H9 (cell line): ENCODE data around the gene PCGF3. TPM values are rescaled to one million over a fixed set of nuclear protein-coding genes. Genes with fewer than 3 reads are reported as not detected.

Experiments used
- DNase-seq: peaks from one replicate; pipeline ENCODE4 v3.0.0-alpha.2; 2017
- H2AFZ ChIP-seq: one replicate; pipeline ENCODE4 v1.6.1; 2013; ENCODE audit warnings: mild to moderate bottlenecking, low read length, control low read depth, moderate library complexity
- H2AK5ac ChIP-seq: 2 replicates; pipeline ENCODE4 v1.6.1; 2013; ENCODE audit warnings: low read length, control low read depth, mixed read lengths; ENCODE audit not compliant: insufficient read length
- H2BK120ac ChIP-seq: one replicate; pipeline ENCODE4 v1.6.1; 2013; ENCODE audit warnings: low read depth, mild to moderate bottlenecking, low read length, control low read depth, inconsistent platforms; ENCODE audit not compliant: poor library complexity, severe bottlenecking
- H2BK12ac ChIP-seq: 2 replicates; pipeline ENCODE4 v1.6.1; 2013; ENCODE audit warnings: low read length, control low read depth, mixed read lengths, low read depth; ENCODE audit not compliant: insufficient read length
- H2BK15ac ChIP-seq: 2 replicates; pipeline ENCODE4 v1.6.1; 2013; ENCODE audit warnings: low read depth, low read length, control low read depth
- H2BK20ac ChIP-seq: one replicate; pipeline ENCODE4 v1.6.1; 2013; ENCODE audit warnings: low read depth, mild to moderate bottlenecking, low read length, control low read depth, inconsistent platforms; ENCODE audit not compliant: poor library complexity, severe bottlenecking
- H2BK5ac ChIP-seq: 2 replicates; pipeline ENCODE4 v1.6.1; 2013; ENCODE audit warnings: low read length, control low read depth, mixed read lengths; ENCODE audit not compliant: insufficient read length
- H3K14ac ChIP-seq: 2 replicates; pipeline ENCODE4 v1.6.1; 2013; ENCODE audit warnings: low read length, control low read depth; ENCODE audit not compliant: insufficient read depth
- H3K18ac ChIP-seq: 2 replicates; pipeline ENCODE4 v1.6.1; 2013; ENCODE audit warnings: low read depth, mild to moderate bottlenecking, mixed read lengths, low read length, control low read depth; ENCODE audit not compliant: insufficient read length
- H3K23ac ChIP-seq: 2 replicates; pipeline ENCODE4 v1.6.1; 2013; ENCODE audit warnings: low read length, control low read depth, mixed read lengths, low read depth; ENCODE audit not compliant: insufficient read length
- H3K23me2 ChIP-seq: 2 replicates; pipeline ENCODE4 v1.6.1; 2013; ENCODE audit warnings: low read depth, mild to moderate bottlenecking, mixed read lengths, low read length, control low read depth; ENCODE audit not compliant: insufficient read length, poor library complexity, severe bottlenecking
- H3K27ac ChIP-seq: 2 replicates; pipeline ENCODE4 v1.5.1; 2013; ENCODE audit warnings: low read length, control low read depth, mixed read lengths, low read depth; ENCODE audit not compliant: insufficient read length
- H3K27me3 ChIP-seq: 2 replicates; pipeline ENCODE4 v1.6.1; 2013; ENCODE audit warnings: low read length, control low read depth, inconsistent platforms; ENCODE audit not compliant: insufficient read depth
- H3K4ac ChIP-seq: 2 replicates; pipeline ENCODE4 v1.6.1; 2013; ENCODE audit warnings: low read depth, mild to moderate bottlenecking, control low read depth, inconsistent platforms, low read length, moderate library complexity
- H3K4me1 ChIP-seq: 2 replicates; pipeline ENCODE4 v1.6.1; 2013; ENCODE audit warnings: low read length, control low read depth, inconsistent platforms; ENCODE audit not compliant: insufficient read depth
- H3K4me2 ChIP-seq: 2 replicates; pipeline ENCODE4 v1.6.1; 2013; ENCODE audit warnings: low read length, control low read depth, mixed read lengths; ENCODE audit not compliant: insufficient read length, insufficient read depth
- H3K56ac ChIP-seq: 2 replicates; pipeline ENCODE4 v1.6.1; 2013; ENCODE audit warnings: low read depth, mild to moderate bottlenecking, mixed read lengths, low read length, control low read depth; ENCODE audit not compliant: insufficient read length
- H3K79me1 ChIP-seq: 2 replicates; pipeline ENCODE4 v1.6.1; 2013; ENCODE audit warnings: low read depth, mild to moderate bottlenecking, moderate library complexity, low read length, control low read depth, inconsistent platforms; ENCODE audit not compliant: insufficient read depth, poor library complexity, severe bottlenecking
- H3K79me2 ChIP-seq: 2 replicates; pipeline ENCODE4 v1.6.1; 2013; ENCODE audit warnings: low read length, control low read depth, inconsistent platforms; ENCODE audit not compliant: insufficient read depth
- H3K9ac ChIP-seq: 2 replicates; pipeline ENCODE4 v1.6.1; 2013; ENCODE audit warnings: low read length, control low read depth, mixed read lengths; ENCODE audit not compliant: insufficient read length; ENCODE audit errors: extremely low read depth
- H3K9me3 ChIP-seq: one replicate; pipeline ENCODE4 v1.6.1; 2013; ENCODE audit warnings: low read depth, low read length, inconsistent platforms; ENCODE audit not compliant: control insufficient read depth
- H3T11ph ChIP-seq: one replicate; pipeline ENCODE4 v1.6.1; 2013; ENCODE audit warnings: mild to moderate bottlenecking, low read length, control low read depth, inconsistent platforms
- H4K20me1 ChIP-seq: one replicate; pipeline ENCODE4 v1.6.1; 2013; ENCODE audit not compliant: control insufficient read depth, insufficient read length, insufficient read depth
- H4K5ac ChIP-seq: 2 replicates; pipeline ENCODE4 v1.6.1; 2013; ENCODE audit warnings: low read depth, mild to moderate bottlenecking, mixed read lengths, low read length, control low read depth; ENCODE audit not compliant: insufficient read length
- H4K8ac ChIP-seq: replicated peaks from 2 replicates; pipeline ENCODE4 v1.6.1; 2013; ENCODE audit warnings: low read length, control low read depth, mixed read lengths, low read depth; ENCODE audit not compliant: insufficient read length
- H4K91ac ChIP-seq: 2 replicates; pipeline ENCODE4 v1.6.1; 2013; ENCODE audit warnings: low read depth, mild to moderate bottlenecking, moderate library complexity, mixed read lengths, low read length, control low read depth; ENCODE audit not compliant: insufficient read length
- H3K27ac Mint-ChIP-seq, 3 experiments: 2 replicates in 2 of 3; 3 replicates in 1 of 3; pipeline ENCODE4 v1.8.0; 2020 to 2021; ENCODE audit warnings: mixed read lengths in 3 of 3, mild to moderate bottlenecking in 1 of 3, moderate library complexity in 1 of 3
- H3K27me3 Mint-ChIP-seq: 2 replicates; pipeline ENCODE4 v1.8.0; 2021; ENCODE audit warnings: low read depth, mild to moderate bottlenecking, moderate library complexity, mixed read lengths
- H3K36me3 Mint-ChIP-seq, 3 experiments: 2 replicates in 2 of 3; 3 replicates in 1 of 3; pipeline ENCODE4 v1.8.0; 2020 to 2021; ENCODE audit warnings: low read depth in 3 of 3, mixed read lengths in 3 of 3; ENCODE audit not compliant: insufficient read depth in 1 of 3
- H3K4me1 Mint-ChIP-seq, 2 experiments: 2 replicates each; pipeline ENCODE4 v1.8.0; 2020; ENCODE audit warnings: mixed read lengths in 2 of 2
- H3K4me3 Mint-ChIP-seq, 2 experiments: 2 replicates in 1 of 2; 3 replicates in 1 of 2; pipeline ENCODE4 v1.8.0; 2020 to 2021; ENCODE audit warnings: mild to moderate bottlenecking in 2 of 2, mixed read lengths in 2 of 2, moderate library complexity in 1 of 2
- H3K9me3 Mint-ChIP-seq, 2 experiments: 2 replicates in 1 of 2; 3 replicates in 1 of 2; pipeline ENCODE4 v1.8.0; 2020; ENCODE audit warnings: mild to moderate bottlenecking in 2 of 2, mixed read lengths in 2 of 2, moderate library complexity in 1 of 2
- CTCF ChIP-seq: fragments of 200-600 bp; sonication (generic); conservative IDR thresholded peaks from 3 replicates; pipeline ENCODE4 v1.8.0; 2021; ENCODE audit warnings: antibody characterized with exemption, mild to moderate bottlenecking
- WGBS: extraction: QIAGEN DNeasy Blood & Tissue Kit; methylation state at CpG from one replicate; pipeline ENCODE4 v1.1.7; 2013; ENCODE audit warnings: missing lambda C conversion rate, low lambda C conversion rate, mixed read lengths; ENCODE audit not compliant: insufficient read length; ENCODE audit errors: extremely low coverage; 5-methylcytosine and 5-hydroxymethylcytosine counted together
- total RNA-seq: library from RNA; stranded (reverse); gene quantifications from 2 replicates; pipeline ENCODE4 v1.2.1, GENCODE V29; 2021

Gene PCGF3
- total RNA-seq, 1 experiment from 2014 or later: 43.1 TPM

DNA sequence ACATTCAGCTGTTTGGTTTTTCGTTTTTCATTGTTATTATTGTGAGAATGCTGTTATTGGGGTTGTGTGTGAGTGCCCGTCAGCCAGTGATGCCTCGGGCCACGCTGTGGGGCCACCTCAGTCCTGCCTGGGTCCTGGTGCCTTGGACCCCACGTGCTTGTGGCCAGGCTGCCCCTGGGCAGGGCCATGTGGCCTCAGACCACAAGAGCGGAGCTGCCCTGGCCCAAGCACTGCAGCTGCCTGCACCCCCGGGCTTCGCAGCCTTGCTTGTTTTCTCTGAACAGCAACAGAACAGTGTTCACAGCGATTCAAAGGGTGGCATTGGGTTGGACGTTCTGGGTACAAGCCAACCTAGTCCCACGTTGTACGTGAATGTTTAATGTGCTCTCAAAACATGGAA is 63.4 kb downstream of the PCGF3 start:
- no peak overlapping the region for H2BK5ac ChIP-seq
- H2BK120ac ChIP-seq: no peak overlapping the region
- no peak for DNase-seq
- no peak overlapping the region for H3K4me2 ChIP-seq
- Mint-ChIP-seq H3K36me3 (peaks cover 38 to 80% (median 66%) of the 10 kb centered on the region in 3 experiments), H3K27me3 (peaks cover 2% of the 10 kb centered on the region; the same call in 1 of the 2 replicates), H3K4me1 (peaks cover 12 to 20% of the 10 kb centered on the region in 2 experiments), H3K27ac (no peak overlapping the region), H3K9me3 (peaks cover 2 to 11% of the 10 kb centered on the region in 2 experiments; a peak in 3 of 5 replicates), H3K4me3 (no peak overlapping the region)
- H3K4ac ChIP-seq: no peak overlapping the region
- H3K79me1 ChIP-seq: no peaks in the 10 kb centered on the region
- H3K23ac ChIP-seq: no peak overlapping the region
- no peak overlapping the region for H2BK15ac ChIP-seq
- H3K79me2 ChIP-seq: peaks cover 2% of the 10 kb centered on the region; the same call in 1 of the 2 replicates
- H4K91ac ChIP-seq: no peak overlapping the region
- H2BK20ac ChIP-seq: no peak overlapping the region
- H4K20me1 ChIP-seq: no peaks in the 10 kb centered on the region
- TF ChIP-seq CTCF: no peak
- H3K27ac ChIP-seq: no peak overlapping the region
- no peak overlapping the region for H3K9ac ChIP-seq
- no peak overlapping the region for H3K18ac ChIP-seq
- no peak overlapping the region for H3K14ac ChIP-seq
- H2BK12ac ChIP-seq: no peak overlapping the region
- no peak overlapping the region for H4K5ac ChIP-seq
- H2AK5ac ChIP-seq: no peak overlapping the region
- no peaks in the 10 kb centered on the region for H3K9me3 ChIP-seq
- H3K23me2 ChIP-seq: no peaks in the 10 kb centered on the region
- no peaks in the 10 kb centered on the region for H3K27me3 ChIP-seq
- H3K56ac ChIP-seq: no peak overlapping the region
- no peaks in the 10 kb centered on the region for H3K4me1 ChIP-seq
- no peak overlapping the region for H4K8ac ChIP-seq
- no peak overlapping the region for H2AFZ ChIP-seq
- no peak overlapping the region for H3T11ph ChIP-seq
- no CpG with 5 or more reads among the region's 12 CpGs for WGBS
